ENCODE data around the gene NAIF1.
A peak's percentile ranks its signal among the peaks of the same experiment; 100 is the strongest.
"Not testable (repeated sequence)": the region's sequence is repeated elsewhere in the genome, so short reads cannot be mapped to it uniquely, and the experiment has no call there.

The NAIF1 gene

DNA sequence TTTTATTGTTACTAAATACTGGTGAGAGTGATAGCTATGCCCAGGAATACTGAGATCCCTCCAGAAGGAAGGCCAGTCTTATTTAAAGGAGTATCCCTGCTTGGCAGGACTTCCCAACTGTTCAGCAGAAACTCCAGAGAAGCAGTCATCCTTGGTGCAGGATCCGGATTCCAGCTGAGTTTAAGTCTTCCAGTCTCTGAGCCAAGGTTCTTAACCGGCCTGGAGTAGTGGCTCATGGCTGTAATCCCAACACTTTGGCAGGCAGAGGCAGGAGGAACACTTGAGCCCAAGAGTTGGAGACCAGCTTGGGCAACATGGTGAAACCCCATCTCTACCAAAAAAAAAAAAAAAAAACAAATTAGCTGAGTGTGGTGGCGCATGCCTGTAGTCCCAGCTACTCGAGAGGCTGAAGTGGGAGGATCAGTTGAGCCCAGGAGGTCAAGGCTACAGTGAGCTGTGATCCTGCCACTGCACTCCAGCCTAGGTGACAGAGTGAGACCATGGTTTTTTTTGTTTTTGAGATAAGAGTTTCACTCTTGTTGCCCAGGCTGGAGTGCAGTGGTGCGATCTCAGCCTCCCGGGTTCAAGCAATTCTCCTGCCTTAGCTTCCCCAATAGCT is 7.6 kb downstream of the NAIF1 start:
- DNase-seq (ENCODE audit: low spot score): no peak

DNA sequence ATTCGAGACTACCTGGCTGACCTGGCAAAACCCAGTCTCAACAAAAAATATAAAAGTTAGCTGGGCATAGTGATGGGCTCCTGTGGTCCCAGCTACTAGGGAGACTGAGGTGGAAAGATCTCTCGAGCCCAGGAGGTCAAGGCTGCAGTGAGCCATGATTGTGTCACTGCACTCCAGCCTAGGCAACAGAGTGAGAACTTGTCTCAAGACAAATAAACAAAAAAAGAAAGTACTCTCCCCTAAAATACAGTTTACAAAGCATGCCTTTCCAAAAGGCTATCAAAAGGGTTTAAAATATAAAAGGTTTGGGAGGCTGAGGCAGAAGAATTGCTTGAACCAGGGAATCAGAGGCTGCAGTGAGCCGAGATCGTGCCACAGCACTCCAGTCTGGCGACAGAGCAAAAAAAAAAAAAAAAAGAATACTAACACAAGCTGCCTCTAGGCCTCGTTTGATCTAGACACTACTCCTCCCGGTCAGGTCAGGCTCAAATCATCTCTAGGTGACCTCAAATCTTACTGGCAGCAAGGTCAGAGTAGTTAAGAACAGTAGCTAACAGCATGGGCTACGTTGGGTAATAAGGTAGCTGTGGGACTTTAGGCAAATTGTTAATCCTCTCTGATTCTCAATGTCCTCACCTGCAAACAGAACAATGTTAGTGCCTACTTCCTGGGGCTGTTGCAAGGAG is 9.3 kb downstream of the NAIF1 start:
- DNase-seq (ENCODE audit: low spot score): no peak

DNA sequence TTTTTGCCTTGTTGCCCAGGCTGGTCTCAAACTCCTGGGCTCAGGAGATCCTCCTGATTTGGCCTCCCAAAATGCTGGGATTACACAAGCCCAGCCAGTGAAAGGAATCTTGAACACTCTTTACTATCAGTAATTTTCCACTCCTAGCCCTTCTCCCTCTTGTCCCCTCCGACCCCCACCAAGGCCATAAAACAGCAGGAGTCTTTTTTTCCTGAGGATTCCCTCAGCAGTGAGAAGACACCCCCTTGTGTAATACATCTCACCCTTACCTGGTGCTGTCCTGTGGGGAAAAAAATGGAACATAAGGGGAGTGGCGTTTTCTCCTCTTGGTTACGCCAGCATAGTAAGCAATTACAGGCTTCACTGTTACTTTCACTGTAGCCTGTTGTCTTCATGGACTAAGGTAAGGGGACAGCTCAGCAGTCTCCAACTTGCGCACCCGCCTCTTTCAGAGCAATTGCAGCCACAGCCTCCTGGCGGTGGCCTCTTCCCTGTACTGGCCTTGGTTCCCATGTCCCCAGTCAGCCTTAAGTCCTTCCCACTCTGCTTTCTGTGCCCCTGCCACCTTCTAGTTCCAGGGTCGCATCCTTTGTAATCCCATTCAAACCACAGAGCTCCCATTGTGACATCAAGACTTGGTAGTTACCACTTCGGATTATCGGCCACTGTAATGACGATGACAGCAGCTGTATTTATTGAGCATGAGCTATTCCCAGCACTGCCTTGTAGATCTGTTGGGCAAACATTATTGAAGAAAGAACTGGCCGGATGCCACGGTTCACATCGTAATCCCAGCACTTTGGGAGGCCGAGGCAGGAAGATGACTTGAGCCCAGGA is 10.0 kb downstream of the NAIF1 start:
- no peak for DNase-seq (ENCODE audit: low spot score)

DNA sequence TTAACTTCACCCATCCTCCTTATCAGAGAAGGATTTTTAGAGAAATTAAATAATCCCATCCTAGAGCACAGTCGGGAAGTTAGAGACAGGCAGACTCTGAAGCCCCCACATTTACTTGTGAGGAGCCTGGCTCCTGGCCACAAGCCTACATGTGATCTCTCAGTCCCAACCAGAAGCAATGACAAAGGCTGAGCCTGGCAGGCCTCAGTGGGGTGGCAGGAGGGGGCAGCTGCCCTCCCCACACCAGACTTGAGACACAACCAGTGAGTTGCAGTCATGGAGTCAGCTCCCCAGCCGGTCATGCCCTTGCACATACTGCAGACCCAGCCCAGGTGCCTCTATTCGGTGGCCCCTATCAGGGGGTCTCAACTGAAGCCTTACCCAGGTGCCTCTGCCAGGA is 11.0 kb downstream of the NAIF1 start:
- peak; percentile 52 for DNase-seq (ENCODE audit: low spot score)

DNA sequence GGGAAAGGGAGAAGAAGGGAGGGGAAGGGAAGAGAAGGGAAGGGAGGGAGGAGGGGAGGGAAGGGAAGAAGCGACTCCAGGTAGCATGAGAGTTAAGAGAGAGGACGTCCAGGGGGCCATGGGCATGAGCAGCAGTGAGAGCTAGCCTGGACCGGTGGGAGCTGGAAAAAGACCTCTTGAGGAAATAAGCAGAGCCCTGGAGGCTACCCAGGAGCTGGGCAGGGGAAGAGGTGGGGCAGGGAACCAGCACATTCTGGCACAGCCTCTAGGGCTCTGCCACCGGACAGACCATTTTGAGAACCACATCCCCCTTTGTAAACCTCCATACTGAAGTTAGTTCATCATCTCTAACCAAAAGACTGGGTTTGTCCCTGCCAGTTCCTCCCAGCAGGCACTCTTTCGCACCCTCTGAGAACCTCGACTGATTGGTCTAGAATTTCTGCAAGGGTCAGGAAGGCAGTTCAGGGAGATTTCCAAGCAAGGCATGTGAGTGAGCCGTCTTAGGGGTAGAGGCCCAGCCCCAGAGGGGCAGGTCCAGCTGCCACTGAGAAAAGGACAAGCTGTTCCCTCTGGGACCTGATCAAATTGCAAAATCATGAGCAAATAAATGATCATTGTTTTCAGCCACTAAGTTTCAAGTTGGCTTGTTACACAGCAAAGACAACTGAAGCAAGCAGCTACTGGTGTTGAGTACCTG is 11.6 kb downstream of the NAIF1 start:
- no peak for DNase-seq (ENCODE audit: low spot score)

DNA sequence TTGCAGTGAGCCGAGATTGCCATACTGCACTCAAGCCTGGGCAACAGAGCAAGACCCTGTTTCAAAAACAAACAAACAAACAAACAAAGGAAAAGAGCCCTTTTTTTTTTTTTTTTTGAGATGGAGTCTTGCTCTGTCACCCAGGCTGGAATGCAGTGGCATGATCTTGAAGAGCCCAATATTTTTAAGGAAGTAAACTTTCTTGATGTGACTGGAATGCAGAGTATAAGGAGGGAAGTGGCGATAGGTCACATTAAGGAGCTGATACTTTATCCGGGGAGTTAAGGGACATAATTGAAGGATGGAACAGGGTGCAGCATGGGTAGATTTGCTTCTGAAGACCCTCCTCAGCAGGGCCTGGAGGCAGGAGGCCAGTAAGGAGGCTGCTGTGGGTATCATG is 13.0 kb downstream of the NAIF1 start:
- no peak for DNase-seq (ENCODE audit: low spot score)

DNA sequence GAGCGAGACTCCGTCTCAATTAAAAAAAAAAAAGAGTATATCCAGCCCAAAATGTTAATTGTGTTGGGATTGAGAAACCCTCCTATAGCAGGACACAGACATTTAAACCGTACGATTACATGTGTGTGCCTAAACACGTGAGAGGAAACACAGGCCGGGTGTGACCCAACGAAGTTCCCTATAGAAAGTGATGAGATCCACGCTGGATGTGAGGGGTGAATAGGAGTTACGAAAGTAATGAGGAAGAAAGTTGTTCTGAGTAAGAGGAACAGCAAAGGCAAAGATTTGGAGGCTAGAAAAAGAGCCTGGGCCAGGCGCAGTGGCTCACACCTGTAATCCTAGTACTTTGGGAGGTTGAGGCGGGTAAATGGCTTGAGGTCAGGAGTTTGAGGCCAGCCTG is 13.6 kb downstream of the NAIF1 start:
- peak; percentile 49 for DNase-seq (ENCODE audit: low spot score)

DNA sequence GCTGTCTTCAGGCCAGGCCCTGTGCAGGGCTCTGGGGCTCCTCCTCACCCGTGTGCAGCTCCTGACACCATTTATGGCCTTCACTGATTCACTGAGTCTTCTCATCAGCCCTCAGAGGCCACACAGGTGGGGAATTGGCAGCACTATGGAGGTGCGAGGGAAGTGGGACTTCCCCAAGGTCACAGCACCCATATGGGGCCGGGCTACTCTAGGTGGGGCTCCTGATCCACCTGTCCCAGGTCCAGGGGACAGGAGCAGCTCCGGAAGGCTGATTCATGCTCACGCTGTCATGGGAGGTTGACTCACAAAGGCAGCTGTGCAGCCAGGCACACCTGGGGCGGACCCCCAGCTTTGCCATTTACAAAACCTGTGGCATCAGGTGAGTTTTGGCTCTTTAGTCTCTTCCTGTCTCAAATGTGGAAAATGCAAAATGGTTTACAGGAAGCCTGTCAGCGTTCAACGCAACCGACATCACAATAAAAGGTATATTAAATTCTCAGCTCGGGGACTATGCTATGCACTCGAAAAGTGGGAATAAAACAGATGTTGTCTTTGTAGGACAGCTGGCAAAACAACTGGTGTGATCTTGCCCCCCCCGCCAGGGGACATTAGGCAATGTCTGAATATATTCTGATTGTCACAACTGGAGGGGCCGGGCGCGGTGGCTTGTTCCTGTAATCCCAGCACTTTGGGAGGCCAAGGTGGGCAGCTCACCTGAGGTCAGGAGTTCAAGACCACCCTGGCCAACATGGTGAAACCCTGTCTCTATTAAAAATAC is 15.0 kb downstream of the NAIF1 start:
- DNase-seq (ENCODE audit: low spot score): no peak

DNA sequence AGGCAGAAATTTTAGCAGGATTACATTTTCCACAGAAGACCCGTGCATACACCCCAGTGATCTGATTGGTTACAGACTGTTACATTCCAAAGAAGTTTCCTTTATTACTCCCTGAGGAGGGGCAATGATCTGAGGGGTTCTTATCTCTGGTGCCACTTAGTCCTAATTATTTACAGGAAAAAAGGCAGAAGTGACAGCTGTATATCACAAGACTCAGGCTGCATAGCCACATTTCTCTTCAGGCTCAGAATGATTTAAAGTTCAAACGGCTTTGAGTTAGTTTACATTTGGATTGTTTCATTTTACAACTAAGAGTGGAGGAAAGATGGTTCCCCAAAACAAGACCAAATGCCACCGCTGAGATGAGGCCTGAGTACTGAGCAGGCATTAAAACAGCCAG is 17.3 kb downstream of the NAIF1 start:
- DNase-seq (ENCODE audit: low spot score): no peak

DNA sequence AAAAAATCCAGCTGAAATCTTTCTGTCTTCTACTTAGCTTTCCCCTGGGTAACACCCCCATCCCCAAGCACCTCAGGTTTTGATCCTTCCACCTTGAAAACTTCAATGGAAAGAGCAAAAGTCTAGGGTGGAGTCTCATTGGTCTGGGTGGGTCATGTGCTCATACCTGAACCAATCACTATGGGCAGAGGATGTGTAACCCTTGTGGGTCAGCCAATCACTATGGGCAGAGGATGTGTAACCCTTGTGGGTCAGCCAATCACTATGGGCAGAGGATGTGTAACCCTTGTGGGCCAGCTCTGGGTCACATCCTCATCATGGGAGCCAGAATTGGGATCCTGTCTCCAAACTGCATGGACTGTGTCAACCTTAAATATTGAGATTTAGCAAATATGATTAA is 18.5 kb downstream of the NAIF1 start:
- DNase-seq (ENCODE audit: low spot score): no peak

DNA sequence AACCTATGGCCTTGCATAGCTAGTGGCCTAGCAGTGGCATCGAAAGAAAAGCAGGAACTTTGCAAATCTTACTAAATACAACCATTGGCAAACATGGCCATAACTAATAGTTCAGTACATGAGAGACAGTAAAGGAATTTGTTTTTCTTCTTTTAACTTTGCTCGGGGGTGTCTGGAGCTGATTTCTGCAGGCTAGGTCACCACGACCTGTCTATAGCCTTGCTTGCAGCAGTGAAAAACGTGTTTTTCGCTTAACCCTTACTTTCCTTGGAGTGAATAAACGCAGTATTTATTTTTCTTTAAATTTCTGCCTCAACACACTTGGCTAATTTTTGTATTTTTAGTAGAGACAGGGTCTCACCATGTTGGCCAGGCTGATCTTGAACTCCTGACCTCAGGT is 19.9 kb downstream of the NAIF1 start:
- DNase-seq (ENCODE audit: low spot score): no peak

DNA sequence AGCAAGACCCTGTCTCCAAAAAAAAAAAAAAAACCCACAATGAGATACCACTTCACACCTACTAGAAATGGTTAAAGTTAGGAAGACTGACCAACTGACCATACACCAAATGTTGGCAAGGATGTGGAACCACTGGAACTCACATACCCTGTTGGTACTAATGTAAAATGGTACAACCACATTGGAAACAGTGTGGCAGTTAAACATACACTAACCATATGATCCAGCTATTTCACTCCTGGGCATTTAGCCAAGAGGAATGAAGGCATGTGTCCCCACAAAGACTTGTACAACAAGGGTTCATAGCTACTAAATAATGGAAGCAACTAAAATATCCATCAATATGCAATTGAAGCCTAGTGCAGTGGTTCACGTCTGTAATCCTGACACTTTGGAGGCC is 21.3 kb downstream of the NAIF1 start:
- no peak for DNase-seq (ENCODE audit: low spot score)

DNA sequence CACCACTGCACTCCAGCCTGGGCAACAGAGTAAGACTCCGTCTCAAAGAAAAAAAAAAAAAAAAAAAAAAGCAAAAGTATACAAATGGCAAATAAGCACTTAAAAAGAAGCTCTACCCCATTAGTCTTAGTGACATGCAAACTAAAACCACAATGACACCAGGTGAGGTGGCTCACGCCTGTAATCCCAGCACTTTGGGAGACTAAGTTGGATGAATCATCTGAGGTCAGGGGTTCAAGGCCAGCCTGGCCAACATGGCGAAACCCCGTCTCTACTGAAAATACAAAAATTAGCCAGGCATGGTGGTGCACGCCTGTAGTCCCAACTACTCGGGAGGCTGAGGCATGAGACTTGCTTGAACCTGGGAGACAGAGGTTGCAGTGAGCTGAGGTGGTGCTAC is 21.7 kb downstream of the NAIF1 start:
- DNase-seq (ENCODE audit: low spot score): not testable (repeated sequence)

DNA sequence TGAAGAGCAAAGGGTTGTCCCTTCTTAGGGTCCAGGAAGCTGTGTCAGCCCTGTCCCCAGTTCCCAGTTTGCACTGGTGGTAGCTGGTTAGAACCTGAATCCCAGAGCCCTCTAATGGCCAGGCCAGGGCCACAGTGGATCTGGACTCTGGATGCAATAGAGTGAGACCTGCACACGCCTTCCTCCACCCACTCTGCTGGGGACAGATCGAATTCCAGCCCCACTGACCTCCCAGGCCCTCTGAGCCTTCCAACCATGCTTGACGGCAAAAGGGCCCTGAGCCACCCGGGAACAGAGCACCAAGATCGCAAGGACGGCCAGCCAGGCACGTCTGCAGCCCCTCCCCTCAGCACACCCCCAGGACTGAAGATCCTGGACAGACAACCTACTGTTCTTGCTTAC is 23.7 kb downstream of the NAIF1 start:
- no peak for DNase-seq (ENCODE audit: low spot score)

DNA sequence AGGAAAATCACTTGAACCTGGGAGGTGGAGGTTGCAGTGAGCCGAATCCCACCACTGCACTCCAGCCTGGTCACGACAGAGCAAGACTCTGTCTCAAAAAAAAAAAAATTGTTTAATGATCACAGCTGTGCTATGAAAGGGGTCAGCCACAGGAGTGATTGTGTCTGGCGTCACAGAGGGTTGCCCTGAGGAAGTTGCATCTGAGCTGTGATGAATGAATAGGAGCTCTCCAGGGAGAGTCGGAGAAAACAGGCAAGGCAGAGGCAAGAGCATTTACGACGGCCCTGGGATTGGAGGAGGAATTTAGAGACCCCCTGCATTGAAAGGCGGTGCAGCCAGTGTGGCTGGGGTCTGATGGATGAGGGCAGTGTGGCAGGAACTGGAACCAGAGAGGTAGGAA is 25.1 kb downstream of the NAIF1 start:
- DNase-seq (ENCODE audit: low spot score): no peak

DNA sequence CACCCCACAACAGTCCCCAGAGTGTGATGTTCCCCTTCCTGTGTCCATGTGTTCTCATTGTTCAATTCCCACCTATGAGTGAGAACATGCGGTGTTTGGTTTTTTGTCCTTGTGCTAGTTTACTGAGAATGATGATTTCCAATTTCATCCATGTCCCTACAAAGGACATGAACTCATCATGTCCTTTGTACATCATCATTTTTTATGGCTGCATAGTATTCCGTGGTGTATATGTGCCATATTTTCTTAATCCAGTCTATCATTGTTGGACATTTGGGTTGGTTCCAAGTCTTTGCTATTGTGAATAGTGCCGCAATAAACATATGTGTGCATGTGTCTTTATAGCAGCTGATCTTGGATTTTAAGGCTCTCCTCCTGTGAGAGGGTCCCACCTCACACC is 26.3 kb downstream of the NAIF1 start:
- not testable (repeated sequence) for DNase-seq (ENCODE audit: low spot score)

DNA sequence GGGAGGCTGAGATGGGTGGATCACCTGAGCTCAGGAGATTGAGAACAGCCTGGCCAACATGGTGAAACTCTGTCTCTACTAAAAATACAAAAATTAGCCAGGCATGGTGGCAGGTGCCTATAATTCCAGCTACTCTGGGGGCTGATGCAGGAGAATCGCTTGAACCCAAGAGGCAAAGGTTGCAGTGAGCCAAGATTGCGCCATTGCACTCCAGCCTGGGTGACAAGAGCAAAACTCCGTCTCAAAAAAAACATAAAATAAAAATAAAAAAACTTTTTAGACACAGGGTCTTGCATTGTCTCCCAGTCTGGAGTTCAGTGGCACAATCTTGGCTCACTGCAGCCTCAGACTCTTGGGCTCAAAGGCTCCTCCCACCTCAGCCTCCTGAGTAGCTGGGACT is 30.6 kb downstream of the NAIF1 start:
- DNase-seq (ENCODE audit: low spot score): not testable (repeated sequence)

DNA sequence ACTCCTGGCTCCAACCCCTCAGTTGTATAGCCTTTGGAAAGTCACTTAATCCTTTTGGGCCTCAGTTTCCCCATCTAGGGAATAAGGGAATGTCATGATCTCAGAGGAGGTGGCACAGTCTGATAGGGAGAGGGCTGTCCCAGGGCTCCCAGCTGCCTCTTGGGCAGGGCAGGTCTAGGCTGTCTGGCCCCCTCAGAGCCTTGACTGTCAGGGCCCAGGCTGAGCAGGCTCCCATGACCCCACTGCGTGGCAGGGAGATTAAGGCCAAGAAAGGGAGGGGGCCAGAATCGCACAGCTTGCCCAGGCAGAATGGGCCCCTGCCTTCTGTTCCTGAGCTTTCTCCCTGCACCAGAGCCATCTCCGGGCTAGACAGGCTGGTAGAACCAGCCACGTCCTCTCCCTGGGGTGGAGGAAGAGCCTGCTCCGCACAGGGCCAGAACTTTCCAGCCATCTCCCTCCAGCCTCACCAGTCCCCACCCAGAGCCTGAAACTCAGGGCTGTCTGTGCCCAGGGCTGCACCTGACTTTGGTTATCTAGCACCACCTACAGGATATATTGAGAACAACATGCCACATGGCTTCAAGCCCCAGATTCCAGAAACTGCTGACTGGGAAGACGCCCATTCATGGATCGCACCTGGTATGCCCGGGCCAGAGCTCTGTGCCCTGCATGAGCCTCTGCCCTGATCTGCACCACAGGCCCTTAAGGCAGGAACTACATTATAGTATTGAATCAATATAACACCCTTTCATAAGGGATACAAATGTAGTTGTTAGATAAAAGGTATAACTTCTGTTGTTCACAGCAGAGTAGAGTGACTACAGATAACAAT is 32.1 kb downstream of the NAIF1 start:
- peak; percentile 85 for DNase-seq (ENCODE audit: low spot score)

DNA sequence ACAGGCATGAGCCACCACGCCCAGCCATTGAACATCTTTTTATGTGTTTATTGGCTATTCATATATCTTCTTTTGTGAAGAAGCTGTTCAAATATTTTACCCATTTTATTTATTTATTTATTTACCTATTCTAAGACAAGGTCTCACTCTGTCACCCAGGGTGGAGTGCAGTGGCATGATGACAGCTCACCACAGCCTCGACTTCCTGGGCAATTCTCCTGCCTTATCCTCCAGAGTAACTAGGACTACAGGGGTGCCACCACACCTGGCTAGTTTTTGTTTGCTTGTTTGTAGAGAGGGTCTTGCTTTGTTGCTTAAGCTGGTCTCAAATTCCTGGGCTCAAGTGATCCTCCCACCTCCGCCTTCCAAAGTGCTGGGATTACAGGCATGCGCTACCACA is 33.5 kb downstream of the NAIF1 start:
- no peak for DNase-seq (ENCODE audit: low spot score)

DNA sequence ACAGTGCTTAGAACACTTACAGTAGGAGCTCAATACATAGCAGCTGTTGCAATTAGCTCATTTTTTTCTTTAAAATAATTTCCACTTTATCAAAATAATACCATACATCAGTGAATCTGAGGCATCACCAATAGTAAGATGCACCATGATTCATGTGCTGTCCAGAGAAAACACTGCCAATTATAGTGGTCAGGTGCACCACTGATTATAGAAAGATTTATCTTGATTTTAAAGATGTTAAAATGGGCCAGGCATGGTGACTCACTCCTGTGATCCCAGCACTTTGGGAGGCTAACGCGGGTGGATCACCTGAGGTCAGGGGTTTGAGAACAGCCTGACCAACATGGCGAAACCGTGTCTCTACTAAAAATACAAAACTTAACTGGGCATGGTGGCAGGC is 39.4 kb downstream of the NAIF1 start:
- no peak for DNase-seq (ENCODE audit: low spot score)
